HepG2 (cell line): ENCODE results near the gene TMEM174. TPM values are rescaled to one million over a fixed set of nuclear protein-coding genes. Genes with fewer than 3 reads are reported as not detected.
A peak's percentile ranks its signal among the peaks of the same experiment; 100 is the strongest.

Experiments
- IRX3 ChIP-seq: sonication (generic); formaldehyde crosslinking; IDR thresholded peaks from 2 replicates; pipeline ENCODE4 v1.8.1; 2023; ENCODE audit warnings: mild to moderate bottlenecking, low read depth, missing genetic modification reagents, borderline replicate concordance
- MAFG ChIP-seq: sonication (generic); formaldehyde crosslinking; IDR thresholded peaks from 2 replicates; pipeline ENCODE4 v1.5.1; 2020; ENCODE audit warnings: mild to moderate bottlenecking, missing genetic modification reagents
- RXRB ChIP-seq: IDR thresholded peaks from 2 replicates; pipeline ENCODE4 v1.6.1; 2016; ENCODE audit warnings: borderline replicate concordance, missing genetic modification reagents, missing compliant biosample characterization
- SMAD1 ChIP-seq: sonication (generic); formaldehyde crosslinking; IDR thresholded peaks from 2 replicates; pipeline ENCODE4 v1.4.0; 2020; ENCODE audit warnings: missing genetic modification reagents, low read depth, mild to moderate bottlenecking, borderline replicate concordance
- YEATS4 ChIP-seq: sonication (generic); formaldehyde crosslinking; IDR thresholded peaks from 2 replicates; pipeline ENCODE4 v1.4.0; 2020; ENCODE audit warnings: missing genetic modification reagents, borderline replicate concordance
- ZBTB46 ChIP-seq: sonication (generic); formaldehyde crosslinking; IDR thresholded peaks from 2 replicates; pipeline ENCODE4 v1.4.0; 2020; ENCODE audit warnings: mild to moderate bottlenecking, missing genetic modification reagents, borderline replicate concordance
- ZBTB8A ChIP-seq: sonication (generic); formaldehyde crosslinking; IDR thresholded peaks from 2 replicates; pipeline ENCODE4 v1.4.0; 2020; ENCODE audit warnings: mild to moderate bottlenecking, low read depth, missing genetic modification reagents, borderline replicate concordance
- ZNF557 ChIP-seq: sonication (generic); formaldehyde crosslinking; IDR thresholded peaks from 2 replicates; pipeline ENCODE4 v1.4.0; 2020; ENCODE audit warnings: missing genetic modification reagents
- ZNF747 ChIP-seq: sonication (generic); formaldehyde crosslinking; IDR thresholded peaks from 2 replicates; pipeline ENCODE4 v1.8.1; 2023; ENCODE audit warnings: missing genetic modification reagents, mild to moderate bottlenecking, borderline replicate concordance
- polyA plus RNA-seq, 8 experiments: library from polyadenylated mRNA; depleted of rRNA in 3 of 8; stranded (reverse) in 7 of 8; unstranded in 1 of 8; fragments of >200 nt; fragmentation: Illumina TruSeq in 4 of 8; extraction: Trizol in 4 of 8; gene quantifications; 2 replicates each; pipeline versions ENCODE4 v1.2.1 to v1.2.3, GENCODE V29; 2011 to 2016; ENCODE audit warnings: low read depth in 4 of 8, missing spikeins in 1 of 8, mixed read lengths in 1 of 8; ENCODE audit not compliant: insufficient read depth in 1 of 8
- total RNA-seq, 5 experiments: library from RNA; depleted of rRNA; stranded (reverse); fragments of >200 nt; fragmentation: Illumina TruSeq; extraction: Trizol; gene quantifications; 2 replicates each; pipeline ENCODE4 v1.2.3, GENCODE V29; 2016; ENCODE audit warnings: low read depth in 1 of 5
- TF ChIP-seq, protein P1 (sequence below): sonication (generic); formaldehyde crosslinking; IDR thresholded peaks from 2 replicates; pipeline ENCODE4 v1.4.0; 2020; ENCODE audit warnings: low read depth, missing genetic modification reagents
- TF ChIP-seq, protein P2 (sequence below): sonication (generic); formaldehyde crosslinking; IDR thresholded peaks from 2 replicates; pipeline ENCODE4 v1.5.1; 2020; ENCODE audit warnings: missing genetic modification reagents, mild to moderate bottlenecking, borderline replicate concordance
- TF ChIP-seq, protein P3 (sequence below): IDR thresholded peaks from 2 replicates; pipeline ENCODE4 v1.4.0; 2020; ENCODE audit warnings: mild to moderate bottlenecking, missing genetic modification reagents
- TF ChIP-seq, protein P4 (sequence below): sonication (generic); formaldehyde crosslinking; IDR thresholded peaks from 2 replicates; pipeline ENCODE4 v1.5.1; 2020; ENCODE audit warnings: missing genetic modification reagents, mild to moderate bottlenecking, borderline replicate concordance

TMEM174 gene
- total and polyA plus RNA-seq, 2 of the 13 experiments (the other 11 are each of a cell fraction or from before 2014, with no cell fraction given), result not detected

GRCh38 chr5:73201547-73202513, 28.8 kb downstream of the TMEM174 start (continued):
- TF ChIP-seq, protein P1, sequence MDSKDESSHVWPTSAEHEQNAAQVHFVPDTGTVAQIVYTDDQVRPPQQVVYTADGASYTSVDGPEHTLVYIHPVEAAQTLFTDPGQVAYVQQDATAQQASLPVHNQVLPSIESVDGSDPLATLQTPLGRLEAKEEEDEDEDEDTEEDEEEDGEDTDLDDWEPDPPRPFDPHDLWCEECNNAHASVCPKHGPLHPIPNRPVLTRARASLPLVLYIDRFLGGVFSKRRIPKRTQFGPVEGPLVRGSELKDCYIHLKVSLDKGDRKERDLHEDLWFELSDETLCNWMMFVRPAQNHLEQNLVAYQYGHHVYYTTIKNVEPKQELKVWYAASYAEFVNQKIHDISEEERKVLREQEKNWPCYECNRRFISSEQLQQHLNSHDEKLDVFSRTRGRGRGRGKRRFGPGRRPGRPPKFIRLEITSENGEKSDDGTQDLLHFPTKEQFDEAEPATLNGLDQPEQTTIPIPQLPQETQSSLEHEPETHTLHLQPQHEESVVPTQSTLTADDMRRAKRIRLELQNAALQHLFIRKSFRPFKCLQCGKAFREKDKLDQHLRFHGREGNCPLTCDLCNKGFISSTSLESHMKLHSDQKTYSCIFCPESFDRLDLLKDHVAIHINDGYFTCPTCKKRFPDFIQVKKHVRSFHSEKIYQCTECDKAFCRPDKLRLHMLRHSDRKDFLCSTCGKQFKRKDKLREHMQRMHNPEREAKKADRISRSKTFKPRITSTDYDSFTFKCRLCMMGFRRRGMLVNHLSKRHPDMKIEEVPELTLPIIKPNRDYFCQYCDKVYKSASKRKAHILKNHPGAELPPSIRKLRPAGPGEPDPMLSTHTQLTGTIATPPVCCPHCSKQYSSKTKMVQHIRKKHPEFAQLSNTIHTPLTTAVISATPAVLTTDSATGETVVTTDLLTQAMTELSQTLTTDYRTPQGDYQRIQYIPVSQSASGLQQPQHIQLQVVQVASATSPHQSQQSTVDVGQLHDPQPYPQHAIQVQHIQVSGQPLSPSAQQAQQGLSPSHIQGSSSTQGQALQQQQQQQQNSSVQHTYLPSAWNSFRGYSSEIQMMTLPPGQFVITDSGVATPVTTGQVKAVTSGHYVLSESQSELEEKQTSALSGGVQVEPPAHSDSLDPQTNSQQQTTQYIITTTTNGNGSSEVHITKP (CRISPR knock-in tag), result no peak
- TF ChIP-seq ZBTB8A, result no peak
- TF ChIP-seq IRX3 (CRISPR knock-in tag), result no peak
- TF ChIP-seq YEATS4 (CRISPR knock-in tag), result no peak
- TF ChIP-seq, protein P2, sequence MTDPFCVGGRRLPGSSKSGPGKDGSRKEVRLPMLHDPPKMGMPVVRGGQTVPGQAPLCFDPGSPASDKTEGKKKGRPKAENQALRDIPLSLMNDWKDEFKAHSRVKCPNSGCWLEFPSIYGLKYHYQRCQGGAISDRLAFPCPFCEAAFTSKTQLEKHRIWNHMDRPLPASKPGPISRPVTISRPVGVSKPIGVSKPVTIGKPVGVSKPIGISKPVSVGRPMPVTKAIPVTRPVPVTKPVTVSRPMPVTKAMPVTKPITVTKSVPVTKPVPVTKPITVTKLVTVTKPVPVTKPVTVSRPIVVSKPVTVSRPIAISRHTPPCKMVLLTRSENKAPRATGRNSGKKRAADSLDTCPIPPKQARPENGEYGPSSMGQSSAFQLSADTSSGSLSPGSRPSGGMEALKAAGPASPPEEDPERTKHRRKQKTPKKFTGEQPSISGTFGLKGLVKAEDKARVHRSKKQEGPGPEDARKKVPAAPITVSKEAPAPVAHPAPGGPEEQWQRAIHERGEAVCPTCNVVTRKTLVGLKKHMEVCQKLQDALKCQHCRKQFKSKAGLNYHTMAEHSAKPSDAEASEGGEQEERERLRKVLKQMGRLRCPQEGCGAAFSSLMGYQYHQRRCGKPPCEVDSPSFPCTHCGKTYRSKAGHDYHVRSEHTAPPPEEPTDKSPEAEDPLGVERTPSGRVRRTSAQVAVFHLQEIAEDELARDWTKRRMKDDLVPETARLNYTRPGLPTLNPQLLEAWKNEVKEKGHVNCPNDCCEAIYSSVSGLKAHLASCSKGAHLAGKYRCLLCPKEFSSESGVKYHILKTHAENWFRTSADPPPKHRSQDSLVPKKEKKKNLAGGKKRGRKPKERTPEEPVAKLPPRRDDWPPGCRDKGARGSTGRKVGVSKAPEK (CRISPR knock-in tag), result no peak
- TF ChIP-seq ZNF747, result no peak
- TF ChIP-seq SMAD1 (CRISPR knock-in tag), result no peak
- no peak for TF ChIP-seq ZNF557 (CRISPR knock-in tag)
- TF ChIP-seq MAFG (CRISPR knock-in tag), result no peak
- no peak; the same call in 1 of the 2 replicates for TF ChIP-seq RXRB
- no peak for TF ChIP-seq ZBTB46 (CRISPR knock-in tag)
- TF ChIP-seq, protein P3, sequence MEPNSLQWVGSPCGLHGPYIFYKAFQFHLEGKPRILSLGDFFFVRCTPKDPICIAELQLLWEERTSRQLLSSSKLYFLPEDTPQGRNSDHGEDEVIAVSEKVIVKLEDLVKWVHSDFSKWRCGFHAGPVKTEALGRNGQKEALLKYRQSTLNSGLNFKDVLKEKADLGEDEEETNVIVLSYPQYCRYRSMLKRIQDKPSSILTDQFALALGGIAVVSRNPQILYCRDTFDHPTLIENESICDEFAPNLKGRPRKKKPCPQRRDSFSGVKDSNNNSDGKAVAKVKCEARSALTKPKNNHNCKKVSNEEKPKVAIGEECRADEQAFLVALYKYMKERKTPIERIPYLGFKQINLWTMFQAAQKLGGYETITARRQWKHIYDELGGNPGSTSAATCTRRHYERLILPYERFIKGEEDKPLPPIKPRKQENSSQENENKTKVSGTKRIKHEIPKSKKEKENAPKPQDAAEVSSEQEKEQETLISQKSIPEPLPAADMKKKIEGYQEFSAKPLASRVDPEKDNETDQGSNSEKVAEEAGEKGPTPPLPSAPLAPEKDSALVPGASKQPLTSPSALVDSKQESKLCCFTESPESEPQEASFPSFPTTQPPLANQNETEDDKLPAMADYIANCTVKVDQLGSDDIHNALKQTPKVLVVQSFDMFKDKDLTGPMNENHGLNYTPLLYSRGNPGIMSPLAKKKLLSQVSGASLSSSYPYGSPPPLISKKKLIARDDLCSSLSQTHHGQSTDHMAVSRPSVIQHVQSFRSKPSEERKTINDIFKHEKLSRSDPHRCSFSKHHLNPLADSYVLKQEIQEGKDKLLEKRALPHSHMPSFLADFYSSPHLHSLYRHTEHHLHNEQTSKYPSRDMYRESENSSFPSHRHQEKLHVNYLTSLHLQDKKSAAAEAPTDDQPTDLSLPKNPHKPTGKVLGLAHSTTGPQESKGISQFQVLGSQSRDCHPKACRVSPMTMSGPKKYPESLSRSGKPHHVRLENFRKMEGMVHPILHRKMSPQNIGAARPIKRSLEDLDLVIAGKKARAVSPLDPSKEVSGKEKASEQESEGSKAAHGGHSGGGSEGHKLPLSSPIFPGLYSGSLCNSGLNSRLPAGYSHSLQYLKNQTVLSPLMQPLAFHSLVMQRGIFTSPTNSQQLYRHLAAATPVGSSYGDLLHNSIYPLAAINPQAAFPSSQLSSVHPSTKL (CRISPR knock-in tag), result peak; percentile 42; the same call in 1 of the 2 replicates
- TF ChIP-seq, protein P4, sequence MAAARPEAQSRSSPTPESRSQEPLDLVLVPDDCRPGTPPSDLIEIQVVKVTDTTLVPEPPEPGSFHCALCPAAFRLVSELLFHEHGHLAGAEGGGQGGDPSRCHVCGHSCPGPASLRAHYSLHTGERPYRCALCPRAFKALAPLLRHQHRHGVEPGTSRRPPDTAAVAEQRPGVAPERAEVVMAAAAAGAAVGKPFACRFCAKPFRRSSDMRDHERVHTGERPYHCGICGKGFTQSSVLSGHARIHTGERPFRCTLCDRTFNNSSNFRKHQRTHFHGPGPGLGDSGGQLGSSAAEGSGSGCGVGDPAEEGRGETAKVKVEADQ, result no peak
